ENCODE data around the gene IL19. TPM values are rescaled to one million over a fixed set of nuclear protein-coding genes. Genes with fewer than 3 reads are reported as not detected.
"Not testable (repeated sequence)": the region's sequence is repeated elsewhere in the genome, so short reads cannot be mapped to it uniquely, and the experiment has no call there.

IL19 gene
- polyA plus RNA-seq, 4 donors, result not detected

- H3K27ac ChIP-seq (ENCODE audit: low read depth in 1 of 3, low read length in 2 of 3), result no peak overlapping the region
- no peaks in the 10 kb centered on the region for H3K36me3 ChIP-seq (ENCODE audit: control insufficient read depth in 3 of 3, insufficient read depth in 2 of 3, low read depth in 1 of 3, low read length in 3 of 3)
- peak in 1 of 2 donors; percentile 53 for DNase-seq
- H3K4me1 ChIP-seq (ENCODE audit: control insufficient read depth in 3 of 3, insufficient read depth in 2 of 3, low read depth in 1 of 3, low read length in 2 of 3), result peaks cover 0 to 3% (median 0%) of the 10 kb centered on the region in 3 donors
- no peak overlapping the region for H3K4me3 ChIP-seq (ENCODE audit: low read depth in 1 of 3, low read length in 3 of 3)
- no peak for FAIRE-seq
- 41 to 65% (median 58%) methylated on average over 4 of the region's 4 CpGs for WGBS, 3 donors
- no peaks in the 10 kb centered on the region for H3K9me3 ChIP-seq (ENCODE audit: control insufficient read depth in 2 of 2, insufficient read depth in 1 of 2, low read depth in 1 of 2, low read length in 1 of 2)
- H3K27me3 ChIP-seq (ENCODE audit: control insufficient read depth in 3 of 3, insufficient read depth in 3 of 3, low read length in 3 of 3), result no peaks in the 10 kb centered on the region
Observed at GRCh38 chr1:206776229-206776628, 5.7 kb downstream of the IL19 start.

GRCh38 chr1:206778031-206778430, 7.5 kb downstream of the IL19 start:
- Histone ChIP-seq H3K36me3 (ENCODE audit: control insufficient read depth in 3 of 3, insufficient read depth in 2 of 3, low read depth in 1 of 3, low read length in 3 of 3) (no peaks in the 10 kb centered on the region), H3K27me3 (ENCODE audit: control insufficient read depth in 3 of 3, insufficient read depth in 3 of 3, low read length in 3 of 3) (no peaks in the 10 kb centered on the region), H3K27ac (ENCODE audit: low read depth in 1 of 3, low read length in 2 of 3) (no peak overlapping the region), H3K4me3 (ENCODE audit: low read depth in 1 of 3, low read length in 3 of 3) (no peak overlapping the region), H3K4me1 (ENCODE audit: control insufficient read depth in 3 of 3, insufficient read depth in 2 of 3, low read depth in 1 of 3, low read length in 2 of 3) (peaks cover 0 to 3% (median 0%) of the 10 kb centered on the region in 3 donors), H3K9me3 (ENCODE audit: control insufficient read depth in 2 of 2, insufficient read depth in 1 of 2, low read depth in 1 of 2, low read length in 1 of 2) (no peaks in the 10 kb centered on the region)
- FAIRE-seq, result no peak
- 90 to 94% (median 91%) methylated on average over 7 of the region's 7 CpGs for WGBS, 3 donors
- DNase-seq, result no peak

GRCh38 chr1:206778911-206779310, 8.3 kb downstream of the IL19 start:
- not testable (repeated sequence) for FAIRE-seq; H3K4me3 ChIP-seq (ENCODE audit: low read depth in 1 of 3, low read length in 3 of 3)

GRCh38 chr1:206779638-206780037, 9.1 kb downstream of the IL19 start:
- no peak for DNase-seq
- no peak for FAIRE-seq
- no peaks in the 10 kb centered on the region for H3K9me3 ChIP-seq (ENCODE audit: control insufficient read depth in 2 of 2, insufficient read depth in 1 of 2, low read depth in 1 of 2, low read length in 1 of 2)
- no peak overlapping the region for H3K27ac ChIP-seq (ENCODE audit: low read depth in 1 of 3, low read length in 2 of 3)
- H3K4me3 ChIP-seq (ENCODE audit: low read depth in 1 of 3, low read length in 3 of 3), result no peak overlapping the region
- peaks cover 0 to 3% (median 0%) of the 10 kb centered on the region in 3 donors for H3K4me1 ChIP-seq (ENCODE audit: control insufficient read depth in 3 of 3, insufficient read depth in 2 of 3, low read depth in 1 of 3, low read length in 2 of 3)
- 60 to 71% (median 61%) methylated on average over 2 of the region's 2 CpGs for WGBS, 3 donors
- H3K36me3 ChIP-seq (ENCODE audit: control insufficient read depth in 3 of 3, insufficient read depth in 2 of 3, low read depth in 1 of 3, low read length in 3 of 3), result no peaks in the 10 kb centered on the region
- H3K27me3 ChIP-seq (ENCODE audit: control insufficient read depth in 3 of 3, insufficient read depth in 3 of 3, low read length in 3 of 3), result no peaks in the 10 kb centered on the region

More at GRCh38 chr1:206778911-206779310, 8.3 kb downstream of the IL19 start:
- not testable (repeated sequence) for H3K36me3 ChIP-seq (ENCODE audit: control insufficient read depth in 3 of 3, insufficient read depth in 2 of 3, low read depth in 1 of 3, low read length in 3 of 3); H3K9me3 ChIP-seq (ENCODE audit: control insufficient read depth in 2 of 2, insufficient read depth in 1 of 2, low read depth in 1 of 2, low read length in 1 of 2); H3K4me1 ChIP-seq (ENCODE audit: control insufficient read depth in 3 of 3, insufficient read depth in 2 of 3, low read depth in 1 of 3, low read length in 2 of 3); H3K27me3 ChIP-seq (ENCODE audit: control insufficient read depth in 3 of 3, insufficient read depth in 3 of 3, low read length in 3 of 3); DNase-seq; H3K27ac ChIP-seq (ENCODE audit: low read depth in 1 of 3, low read length in 2 of 3)
- 34 to 73% (median 50%) methylated on average over 6 of the region's 6 CpGs for WGBS, 3 donors

GRCh38 chr1:206782448-206782847, 11.9 kb downstream of the IL19 start:
- H3K9me3 ChIP-seq (ENCODE audit: control insufficient read depth in 2 of 2, insufficient read depth in 1 of 2, low read depth in 1 of 2, low read length in 1 of 2), result no peaks in the 10 kb centered on the region
- no peak overlapping the region for H3K4me3 ChIP-seq (ENCODE audit: low read depth in 1 of 3, low read length in 3 of 3)
- no peak for FAIRE-seq
- no peak for DNase-seq
- H3K27me3 ChIP-seq (ENCODE audit: control insufficient read depth in 3 of 3, insufficient read depth in 3 of 3, low read length in 3 of 3), result no peaks in the 10 kb centered on the region
- no peaks in the 10 kb centered on the region for H3K4me1 ChIP-seq (ENCODE audit: control insufficient read depth in 3 of 3, insufficient read depth in 2 of 3, low read depth in 1 of 3, low read length in 2 of 3)
- WGBS, 3 donors, result 69 to 85% (median 81%) methylated on average over 2 of the region's 2 CpGs
- H3K36me3 ChIP-seq (ENCODE audit: control insufficient read depth in 3 of 3, insufficient read depth in 2 of 3, low read depth in 1 of 3, low read length in 3 of 3), result no peaks in the 10 kb centered on the region
- no peak overlapping the region for H3K27ac ChIP-seq (ENCODE audit: low read depth in 1 of 3, low read length in 2 of 3)

DNA sequence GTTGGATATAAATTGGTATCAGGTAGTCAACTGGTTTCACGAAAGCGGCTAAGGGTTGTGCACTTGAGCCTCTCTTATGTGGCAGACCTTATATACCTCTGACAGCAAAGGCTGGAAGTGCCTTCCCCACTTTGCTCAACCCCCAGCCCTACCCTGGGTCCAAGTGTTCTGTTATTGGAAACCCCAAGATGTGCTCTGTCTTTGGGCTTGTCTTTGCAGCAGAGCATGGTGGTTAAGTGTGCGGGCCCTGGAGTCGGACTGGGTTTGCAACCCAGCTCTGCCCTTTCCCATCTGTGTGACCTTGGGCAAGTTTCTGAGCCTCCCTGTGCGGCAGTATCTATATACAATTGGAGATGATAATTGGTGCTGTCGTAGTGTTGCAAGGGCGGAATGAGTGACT, 12.9 kb downstream of the IL19 start:
- H3K27ac ChIP-seq (ENCODE audit: low read depth in 1 of 3, low read length in 2 of 3), result no peak overlapping the region
- H3K4me3 ChIP-seq (ENCODE audit: low read depth in 1 of 3, low read length in 3 of 3), result no peak overlapping the region
- WGBS, 3 donors, result 83 to 91% (median 90%) methylated on average over 7 of the region's 7 CpGs
- H3K36me3 ChIP-seq (ENCODE audit: control insufficient read depth in 3 of 3, insufficient read depth in 2 of 3, low read depth in 1 of 3, low read length in 3 of 3), result no peaks in the 10 kb centered on the region
- no peak for DNase-seq
- no peaks in the 10 kb centered on the region for H3K9me3 ChIP-seq (ENCODE audit: control insufficient read depth in 2 of 2, insufficient read depth in 1 of 2, low read depth in 1 of 2, low read length in 1 of 2)
- no peak for FAIRE-seq
- no peaks in the 10 kb centered on the region for H3K4me1 ChIP-seq (ENCODE audit: control insufficient read depth in 3 of 3, insufficient read depth in 2 of 3, low read depth in 1 of 3, low read length in 2 of 3)
- H3K27me3 ChIP-seq (ENCODE audit: control insufficient read depth in 3 of 3, insufficient read depth in 3 of 3, low read length in 3 of 3), result no peaks in the 10 kb centered on the region

- Histone ChIP-seq H3K36me3 (ENCODE audit: control insufficient read depth in 3 of 3, insufficient read depth in 2 of 3, low read depth in 1 of 3, low read length in 3 of 3) (no peaks in the 10 kb centered on the region), H3K27me3 (ENCODE audit: control insufficient read depth in 3 of 3, insufficient read depth in 3 of 3, low read length in 3 of 3) (no peaks in the 10 kb centered on the region), H3K4me1 (ENCODE audit: control insufficient read depth in 3 of 3, insufficient read depth in 2 of 3, low read depth in 1 of 3, low read length in 2 of 3) (no peaks in the 10 kb centered on the region), H3K4me3 (ENCODE audit: low read depth in 1 of 3, low read length in 3 of 3) (no peak overlapping the region), H3K9me3 (ENCODE audit: control insufficient read depth in 2 of 2, insufficient read depth in 1 of 2, low read depth in 1 of 2, low read length in 1 of 2) (no peaks in the 10 kb centered on the region), H3K27ac (ENCODE audit: low read depth in 1 of 3, low read length in 2 of 3) (peak overlapping the region in 1 of 3 donors; percentile 64)
- DNase-seq, result peak in 1 of 2 donors; percentile 48
- 66 to 82% (median 81%) methylated on average over 17 of the region's 17 CpGs for WGBS, 3 donors
- FAIRE-seq, result no peak
Observed at GRCh38 chr1:206784471-206784903, 13.9 kb downstream of the IL19 start.

DNA sequence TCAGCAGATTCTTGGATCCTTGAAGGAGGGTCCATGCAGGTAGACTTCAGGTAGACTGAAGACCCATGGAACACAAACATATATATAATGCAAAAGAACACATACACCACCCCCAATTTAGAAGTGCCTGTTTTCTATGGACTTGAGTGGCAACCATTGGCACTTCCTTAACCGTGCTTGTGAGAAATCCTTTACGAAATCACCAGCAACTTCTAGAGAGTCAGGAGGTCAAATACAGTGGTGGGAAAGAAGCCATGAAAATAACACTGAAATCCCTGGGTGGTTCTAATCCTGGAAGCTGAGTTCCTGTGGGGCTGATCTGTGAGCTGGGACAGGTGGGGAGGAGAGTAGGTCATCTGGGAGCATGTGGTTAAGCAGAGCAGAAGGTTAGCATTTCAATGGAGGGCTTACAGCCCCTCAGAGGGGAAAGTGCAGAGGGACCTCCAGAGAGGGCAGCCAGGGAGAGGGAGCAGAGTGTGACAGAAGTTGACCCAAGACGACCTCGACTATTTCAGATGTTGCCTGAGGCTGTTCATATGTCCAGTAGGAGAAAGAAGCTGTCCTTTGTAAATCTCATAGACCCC, 14.7 kb downstream of the IL19 start:
- 86 to 93% (median 90%) methylated on average over 4 of the region's 4 CpGs for WGBS, 3 donors

More for the DNA sequence above, 14.7 kb downstream of the IL19 start:
- no peak overlapping the region for H3K27ac ChIP-seq (ENCODE audit: low read depth in 1 of 3, low read length in 2 of 3)
- no peaks in the 10 kb centered on the region for H3K36me3 ChIP-seq (ENCODE audit: control insufficient read depth in 3 of 3, insufficient read depth in 2 of 3, low read depth in 1 of 3, low read length in 3 of 3)
- H3K9me3 ChIP-seq (ENCODE audit: control insufficient read depth in 2 of 2, insufficient read depth in 1 of 2, low read depth in 1 of 2, low read length in 1 of 2), result no peaks in the 10 kb centered on the region
- no peaks in the 10 kb centered on the region for H3K27me3 ChIP-seq (ENCODE audit: control insufficient read depth in 3 of 3, insufficient read depth in 3 of 3, low read length in 3 of 3)
- FAIRE-seq (no peak), DNase-seq (no peak)
- no peaks in the 10 kb centered on the region for H3K4me1 ChIP-seq (ENCODE audit: control insufficient read depth in 3 of 3, insufficient read depth in 2 of 3, low read depth in 1 of 3, low read length in 2 of 3)
- no peak overlapping the region for H3K4me3 ChIP-seq (ENCODE audit: low read depth in 1 of 3, low read length in 3 of 3)

Data from small intestine (tissue), 7 donors.